Stimulated activated CD8-positive, alpha-beta memory T cell treated with anti-CD3 and anti-CD28 coated beads, Interleukin-15, amount 100 ng/mL, for 1 hour (primary cell): ENCODE measurements around the gene RBM33.

Source experiments
- DNase-seq: peaks from one replicate; pipeline ENCODE4 v3.0.0-alpha.2; 2020; ENCODE audit warnings: low read depth

Gene RBM33

DNA sequence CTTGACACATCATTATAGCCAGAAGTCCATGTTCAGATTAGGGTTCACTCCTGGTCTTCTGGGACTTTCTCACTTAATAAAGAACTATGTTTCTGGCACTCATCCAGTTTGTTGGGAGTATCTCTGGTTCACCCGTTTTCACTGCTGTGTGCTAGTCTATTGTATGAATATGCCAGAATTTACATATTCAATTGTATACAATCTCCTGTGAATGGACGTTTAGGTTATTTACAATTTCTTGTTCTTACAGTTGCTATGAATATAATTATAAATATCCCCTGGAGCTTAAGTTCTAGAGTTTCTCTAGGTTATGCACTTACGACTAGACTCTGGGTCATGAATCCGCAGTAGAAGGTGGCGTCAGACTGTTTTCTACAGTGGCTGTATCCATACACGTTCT lies 20.0 kb upstream of the RBM33 start:
- DNase-seq = no peak

DNA sequence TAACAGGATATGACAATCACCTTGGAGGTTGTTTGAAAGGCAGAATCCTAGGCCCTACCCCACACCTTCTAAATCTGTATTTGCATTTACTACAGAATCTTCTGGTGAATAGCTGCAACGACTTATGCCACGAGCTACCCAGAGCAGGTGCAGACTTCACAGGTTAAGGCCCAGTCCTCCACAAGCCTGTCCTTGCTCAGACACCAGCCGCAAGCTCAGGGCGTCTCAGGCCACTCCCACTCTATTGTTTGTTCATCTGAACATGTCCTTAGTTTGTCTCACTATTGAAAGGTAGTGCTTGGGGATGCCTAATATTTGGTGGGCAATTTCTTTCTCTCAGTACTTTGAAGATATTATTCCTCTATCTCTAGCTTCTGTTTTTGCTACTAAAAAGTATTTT lies 18.9 kb upstream of the RBM33 start:
- no peak for DNase-seq

DNA sequence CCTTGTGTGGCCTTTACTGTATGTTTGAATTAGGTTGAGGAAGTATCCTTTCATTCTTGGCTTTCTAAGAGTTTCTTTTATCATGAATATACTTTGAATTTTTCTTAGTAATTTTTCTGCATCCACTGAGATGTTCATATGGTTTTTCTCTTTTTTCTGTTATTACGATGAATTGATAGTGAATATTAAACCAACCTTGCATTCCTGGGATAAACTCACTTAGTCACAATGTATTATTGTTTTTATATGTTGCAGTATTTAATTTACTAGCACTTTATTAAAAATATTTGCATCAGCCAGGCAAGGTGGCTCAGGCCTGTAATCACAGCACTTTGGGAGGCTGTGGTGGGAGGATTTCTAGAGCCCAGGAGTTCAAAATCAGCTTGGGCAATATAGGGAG lies 15.3 kb upstream of the RBM33 start:
- no peak for DNase-seq

DNA sequence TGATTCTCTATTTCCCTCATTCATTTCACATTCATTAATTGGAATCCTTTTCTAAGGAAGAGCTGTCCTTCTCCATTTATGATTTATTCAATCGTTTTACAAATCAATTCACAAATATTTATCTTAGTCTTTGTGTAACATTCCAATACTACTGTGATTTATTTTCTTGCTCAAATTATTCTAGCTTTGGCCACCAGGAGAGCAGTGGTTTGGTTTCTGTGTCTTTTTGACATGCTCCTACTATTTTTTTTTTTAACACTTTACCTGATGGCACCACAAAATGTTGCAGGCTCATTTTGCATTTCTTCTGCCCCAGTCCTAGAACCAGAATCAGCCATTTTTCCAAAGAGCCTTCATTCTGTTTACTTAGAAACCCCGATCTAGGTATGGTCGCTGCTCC lies 13.3 kb upstream of the RBM33 start:
- DNase-seq = no peak

DNA sequence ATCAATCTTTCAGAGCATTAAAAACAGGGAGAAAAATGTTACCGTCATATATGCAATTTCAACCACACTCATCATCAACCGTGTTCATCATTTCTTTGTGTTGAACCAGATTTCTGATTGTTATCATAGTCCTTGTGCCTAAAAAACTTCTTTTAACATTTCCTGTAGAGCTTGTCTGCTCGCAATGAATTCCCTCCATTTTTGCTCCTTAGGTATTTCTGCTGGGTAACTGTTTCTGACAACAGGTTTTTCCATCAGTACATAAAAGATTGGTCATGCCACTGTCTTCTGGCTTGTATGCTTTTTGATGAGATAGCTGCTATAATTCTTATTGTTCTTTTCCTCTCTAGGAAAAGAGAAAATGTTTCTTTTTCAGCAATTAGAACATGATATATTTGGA lies 8.6 kb upstream of the RBM33 start:
- no peak for DNase-seq

DNA sequence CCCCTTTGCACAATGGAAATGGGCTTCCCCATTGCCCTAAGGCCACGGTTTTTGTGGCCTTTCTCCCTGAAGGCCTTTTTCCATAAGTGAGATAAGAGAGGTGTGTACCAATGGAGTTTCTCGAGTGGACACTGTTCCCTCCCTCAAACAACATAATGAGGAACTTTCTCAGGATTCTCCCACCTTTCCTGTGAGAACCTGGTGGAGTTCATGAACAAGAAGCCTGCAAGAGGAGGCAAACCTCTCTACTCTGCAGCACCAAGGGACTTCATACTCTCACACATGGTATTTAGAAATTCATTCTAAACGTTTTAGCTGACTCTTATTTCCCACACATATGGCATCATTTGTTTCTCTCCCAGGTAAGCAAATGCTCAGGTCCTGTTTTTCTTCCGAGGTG lies 7.3 kb upstream of the RBM33 start:
- DNase-seq = no peak

DNA sequence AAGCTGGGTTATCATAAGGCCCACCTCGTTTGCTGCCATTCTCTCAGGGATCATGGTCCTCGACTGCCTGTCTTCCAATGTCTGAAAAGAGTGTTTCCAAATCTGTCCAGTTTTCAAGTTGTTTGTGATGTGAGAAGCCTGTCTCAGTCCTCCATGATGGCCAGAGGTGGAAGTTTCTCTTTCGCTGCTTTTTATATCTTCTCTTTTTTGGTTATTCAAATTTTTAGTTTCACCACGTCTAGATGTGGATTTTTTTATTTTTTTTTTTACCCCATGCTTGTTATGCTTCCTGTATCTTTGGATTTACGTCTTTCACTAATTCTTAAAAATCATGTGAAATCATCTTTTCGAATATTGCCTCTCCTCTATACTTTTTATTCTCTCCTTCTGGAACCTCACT lies 6.1 kb upstream of the RBM33 start:
- DNase-seq = no peak

DNA sequence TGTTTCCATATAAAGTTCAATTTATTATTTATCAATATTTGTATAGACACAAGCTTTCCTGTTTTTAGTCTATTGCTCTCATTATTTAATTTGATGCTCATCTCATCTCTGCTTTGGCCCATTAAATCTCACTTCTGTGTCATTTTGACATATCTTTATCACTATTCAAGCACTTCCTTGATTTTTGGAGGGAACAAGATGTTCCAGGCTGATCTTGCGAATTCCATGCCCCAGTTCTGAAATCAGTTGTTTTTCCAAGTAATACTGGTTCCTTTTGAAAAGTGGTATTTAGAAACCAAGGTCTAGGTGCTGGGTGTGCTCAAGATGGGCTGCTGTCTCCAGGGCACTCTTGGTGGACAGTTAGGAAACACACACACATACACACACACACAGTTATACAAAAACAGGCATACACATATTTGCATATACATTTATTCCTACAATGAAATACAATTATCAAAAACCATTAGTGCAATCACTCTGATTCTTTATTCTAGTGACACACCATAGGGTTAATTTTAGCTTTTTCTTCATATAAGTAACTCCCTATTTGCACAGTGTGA lies 4.4 kb upstream of the RBM33 start:
- DNase-seq = no peak

DNA sequence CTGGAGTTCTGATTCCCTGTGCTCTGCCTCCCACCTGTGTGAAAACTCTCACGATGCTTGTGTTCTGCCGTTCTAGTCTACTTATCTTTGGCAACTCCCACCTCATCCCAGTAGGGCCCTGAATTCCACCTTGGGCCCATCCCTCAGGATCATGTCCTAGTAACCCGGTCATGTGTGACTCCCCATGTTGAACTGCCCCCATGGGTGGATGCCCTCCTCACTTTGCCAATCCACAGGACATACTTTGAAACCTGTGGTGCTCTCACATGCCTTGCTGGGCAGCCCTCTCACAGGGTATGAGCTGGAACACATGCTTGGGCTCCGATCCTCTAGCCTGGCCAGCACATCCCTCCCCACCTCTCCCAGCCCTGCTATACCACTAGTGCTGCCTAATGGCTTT lies 3.8 kb upstream of the RBM33 start:
- no peak for DNase-seq

DNA sequence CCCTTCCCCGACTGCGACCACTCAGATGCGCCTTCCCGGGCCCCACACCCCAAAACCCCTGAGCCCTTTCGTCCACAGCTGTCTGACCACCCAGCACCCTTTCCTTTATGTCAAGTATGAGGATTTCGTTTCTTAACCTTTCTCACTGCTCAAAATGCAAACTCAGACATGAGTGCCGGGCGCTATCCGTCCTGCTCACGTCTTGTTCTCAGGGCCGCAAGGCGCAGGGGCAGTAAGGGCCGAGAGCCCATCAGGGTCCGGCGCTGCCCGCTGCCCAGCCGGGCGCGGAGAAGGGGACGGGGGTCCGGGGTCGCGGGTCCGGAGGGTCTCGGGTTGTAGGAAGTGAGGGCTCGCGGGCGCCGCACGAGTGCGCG lies 670 bp upstream of the RBM33 start:
- DNase-seq = no peak

DNA sequence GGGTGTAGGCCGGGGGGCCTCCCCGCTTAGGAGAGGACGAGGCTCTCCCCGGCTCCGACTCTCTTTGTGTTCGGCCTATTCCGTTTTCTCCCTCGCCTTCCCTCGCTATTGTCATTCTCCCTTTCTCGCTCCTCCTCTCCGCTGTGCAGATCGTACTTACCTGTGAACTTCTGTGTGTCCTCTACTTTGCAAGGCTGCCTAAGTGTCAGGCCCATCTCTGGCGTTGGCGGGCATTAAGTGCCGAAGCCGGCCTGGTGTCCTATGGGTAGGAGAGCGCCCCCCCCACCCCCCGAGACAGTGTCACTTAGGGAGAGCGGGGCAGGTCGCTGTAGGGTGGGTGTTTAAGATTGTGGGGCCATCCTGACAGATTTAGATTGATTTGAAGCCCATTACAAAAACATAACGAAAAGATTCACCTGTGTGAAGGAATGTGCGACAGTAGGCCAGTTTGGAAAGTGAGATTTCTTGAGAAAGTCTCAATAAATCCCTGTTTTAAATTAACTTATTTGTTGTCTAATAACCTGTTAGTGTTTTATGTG lies 579 bp downstream of the RBM33 start:
- DNase-seq = no peak

DNA sequence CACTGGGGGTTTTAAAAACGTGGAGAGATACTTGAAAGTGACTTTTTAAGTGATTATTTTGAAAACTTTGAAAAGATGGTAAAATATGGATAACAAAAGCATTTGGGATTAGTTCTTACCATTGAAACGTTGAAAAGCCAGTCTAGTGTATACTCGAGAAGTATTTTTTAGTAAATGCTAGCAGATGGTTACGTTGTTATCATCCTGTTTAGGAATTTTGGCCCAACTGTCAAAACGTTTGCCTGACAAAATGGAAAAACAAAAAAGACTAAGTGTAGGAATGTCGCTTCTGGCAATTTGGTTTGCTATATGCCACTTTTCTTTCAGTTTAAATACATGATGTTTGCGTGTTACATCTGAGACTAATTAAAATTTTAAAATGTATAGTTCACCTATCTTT lies 1.2 kb downstream of the RBM33 start:
- DNase-seq = no peak

DNA sequence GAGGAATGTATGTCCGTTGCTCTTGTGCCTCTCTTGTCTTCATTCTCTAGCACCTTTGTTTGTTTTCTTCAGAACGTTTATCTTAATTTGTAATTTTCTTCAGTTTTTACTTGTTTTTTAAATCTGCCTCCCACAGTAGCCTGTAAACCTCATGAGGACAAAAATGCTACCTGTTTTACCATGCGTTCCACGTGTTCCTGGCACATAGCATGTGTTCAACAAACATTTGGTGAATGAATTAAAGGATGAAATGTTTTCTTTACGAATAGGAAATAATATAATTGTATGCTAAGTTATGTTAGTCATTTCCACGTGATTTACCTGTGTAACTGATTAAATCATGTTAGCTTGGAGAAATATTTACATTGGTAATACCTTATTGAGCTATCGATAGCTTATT lies 2.2 kb downstream of the RBM33 start:
- no peak for DNase-seq

DNA sequence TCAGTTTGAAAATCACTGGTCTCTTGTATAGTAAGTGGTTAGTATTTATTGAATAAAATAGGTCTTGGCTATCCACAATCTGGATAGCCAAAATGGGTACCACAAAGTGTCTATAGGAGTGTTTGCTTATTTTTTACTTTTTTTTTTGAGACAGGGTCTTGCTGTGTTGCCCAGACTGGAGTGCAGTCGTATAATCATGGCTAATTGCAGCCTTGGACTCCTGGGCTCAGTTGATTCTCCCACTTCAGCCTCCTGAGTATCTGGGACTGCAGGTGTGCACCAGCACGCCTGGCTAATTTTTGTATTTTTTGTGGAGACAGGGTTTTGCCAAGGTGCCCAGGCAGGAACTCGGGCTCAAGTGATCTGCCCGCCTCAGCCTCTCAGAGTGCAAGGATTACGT lies 2.8 kb downstream of the RBM33 start:
- DNase-seq = no peak

DNA sequence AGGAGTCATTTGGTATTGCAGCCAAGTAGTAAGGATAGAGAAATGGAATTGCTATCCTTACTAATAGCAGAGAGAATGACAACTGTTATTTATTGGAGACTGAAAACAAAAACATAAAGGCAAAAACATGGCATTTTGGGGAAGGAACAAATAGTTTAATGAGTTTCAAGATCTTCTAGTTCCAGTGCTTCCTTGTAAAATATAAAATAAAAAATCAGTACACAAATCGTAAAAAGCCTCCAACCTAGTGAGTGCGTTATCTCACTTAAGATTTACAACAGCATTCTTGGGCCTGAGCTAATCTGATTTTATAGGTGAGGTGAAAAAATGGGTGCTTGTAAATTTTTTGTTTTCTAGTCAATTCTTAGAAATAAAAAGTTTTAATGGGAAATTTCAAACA lies 3.3 kb downstream of the RBM33 start:
- DNase-seq = no peak

DNA sequence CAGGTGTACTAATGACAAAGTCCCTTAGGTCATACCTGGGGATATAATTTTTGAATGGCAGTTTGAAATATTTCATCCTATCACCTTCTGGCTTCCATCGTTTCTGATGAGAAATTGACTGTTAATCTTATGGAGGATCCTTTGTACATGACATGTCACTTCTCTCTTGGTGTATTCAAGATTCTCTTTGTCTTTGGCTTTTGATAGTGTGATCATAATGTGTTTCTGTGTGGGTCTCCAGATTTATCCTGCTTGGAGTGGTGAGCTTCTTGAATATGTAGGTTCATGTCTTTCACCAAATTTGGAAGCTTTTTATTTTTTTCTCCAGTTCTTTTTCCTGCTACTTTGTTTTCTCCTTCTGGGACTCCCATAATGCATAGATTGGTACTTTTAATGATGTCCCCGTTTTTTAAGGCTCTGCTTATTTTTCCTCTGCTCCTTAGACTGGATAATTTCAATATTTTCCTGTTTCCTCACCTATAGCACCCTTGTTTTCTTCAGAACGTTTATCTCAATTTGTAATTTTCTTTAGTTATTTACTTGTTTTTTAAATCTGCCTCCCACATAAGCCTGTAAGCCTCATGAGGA lies 4.4 kb downstream of the RBM33 start:
- DNase-seq = no peak

DNA sequence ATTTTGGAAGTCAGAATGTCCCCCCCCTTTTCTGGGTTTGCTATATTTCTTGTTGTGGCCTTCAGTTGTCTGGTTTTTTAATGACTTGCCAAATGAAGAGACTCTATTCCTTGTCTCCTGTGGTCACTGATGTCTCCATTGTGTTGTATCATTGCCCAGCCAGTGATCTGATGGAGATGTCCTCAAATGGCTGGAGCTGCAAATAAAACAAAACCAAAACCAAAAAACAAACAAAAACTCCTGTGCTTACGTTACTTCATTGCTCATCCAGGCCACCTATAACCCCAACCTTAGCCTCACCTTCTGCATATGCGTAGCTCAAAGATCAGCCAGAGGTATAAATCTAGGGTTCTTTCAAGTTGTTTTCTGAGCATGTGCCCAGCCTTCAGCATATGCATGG lies 5.1 kb downstream of the RBM33 start:
- DNase-seq = no peak

DNA sequence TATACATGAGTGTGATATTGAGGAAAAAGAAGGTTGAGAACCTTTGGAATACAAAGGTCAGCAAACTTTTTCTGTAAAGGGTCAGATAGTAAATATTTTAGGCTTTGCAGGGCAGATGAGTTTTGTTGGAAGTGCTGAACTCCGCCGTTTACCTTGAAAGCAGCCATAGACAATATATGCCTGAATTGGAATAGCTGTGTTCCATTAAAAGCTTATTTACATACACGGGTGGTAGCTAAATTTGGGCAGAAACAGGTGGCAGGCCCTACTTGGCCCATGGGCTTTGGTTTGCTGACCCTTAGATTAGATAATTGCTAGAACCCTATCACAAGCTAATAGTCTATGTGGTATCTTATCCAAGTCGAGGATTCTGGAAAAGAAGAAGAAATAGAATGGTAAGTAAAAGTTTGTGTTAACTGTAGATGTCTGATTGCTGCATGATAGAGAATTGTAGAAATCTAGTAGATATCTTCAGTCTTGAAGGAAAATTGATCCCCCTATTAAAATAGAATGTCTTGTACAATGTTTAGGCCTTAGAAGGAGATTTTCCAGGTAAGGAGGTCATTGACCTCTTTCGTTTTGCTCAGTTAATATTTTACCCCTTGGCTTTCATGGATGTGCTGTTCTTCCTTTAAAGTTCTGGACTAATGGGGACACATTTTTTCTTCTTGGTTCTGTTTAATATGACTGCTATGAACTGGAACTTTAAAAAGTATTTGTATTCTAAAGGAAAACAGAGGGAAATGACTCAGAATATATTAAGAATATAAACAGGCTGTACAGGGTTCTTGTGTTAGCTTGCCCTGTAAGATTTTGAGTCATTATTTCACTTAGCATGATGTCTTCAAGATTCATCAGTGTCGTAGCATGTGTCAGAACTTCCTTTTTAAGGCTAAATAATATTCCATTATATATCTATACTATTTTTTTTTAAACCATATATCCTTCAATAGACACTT lies 8.0 kb downstream of the RBM33 start:
- DNase-seq = no peak

DNA sequence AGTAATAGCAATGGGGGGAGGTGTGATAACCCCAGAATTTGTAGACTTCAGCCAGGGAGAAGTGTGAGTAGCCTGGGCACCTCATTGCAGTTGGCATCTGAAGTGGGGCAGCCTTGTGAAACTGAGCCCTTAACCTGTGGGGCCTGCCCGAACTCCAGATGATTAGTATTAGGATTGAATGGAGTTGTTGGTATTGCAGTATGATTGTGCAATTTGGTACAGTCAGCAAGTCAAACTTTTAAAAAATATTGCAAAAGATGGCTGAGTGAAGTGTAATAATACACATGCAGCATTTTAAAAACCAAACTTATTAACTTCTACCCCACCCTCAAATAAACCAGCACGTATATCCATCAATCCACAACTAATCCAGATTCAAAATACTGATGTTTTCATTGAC lies 9.3 kb downstream of the RBM33 start:
- no peak for DNase-seq

DNA sequence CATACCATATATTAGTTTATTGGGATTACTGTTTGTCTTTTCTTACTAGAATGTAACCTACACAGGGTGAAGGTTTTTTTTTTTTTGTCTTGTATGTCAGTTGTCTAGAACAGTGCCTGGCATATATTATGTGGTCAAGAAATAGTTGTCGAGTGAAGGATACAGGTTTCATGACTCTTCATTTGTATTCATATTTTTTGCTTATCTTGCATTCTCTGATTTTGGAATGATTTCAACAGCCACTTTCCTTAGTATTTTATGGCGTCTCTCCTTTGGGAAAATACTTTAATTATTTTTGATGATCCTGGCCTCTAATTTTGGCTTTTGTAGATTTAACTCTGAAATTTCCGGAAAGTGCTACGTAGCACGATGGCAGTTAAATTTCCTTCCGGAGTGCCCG lies 12.4 kb downstream of the RBM33 start:
- no peak for DNase-seq

DNA sequence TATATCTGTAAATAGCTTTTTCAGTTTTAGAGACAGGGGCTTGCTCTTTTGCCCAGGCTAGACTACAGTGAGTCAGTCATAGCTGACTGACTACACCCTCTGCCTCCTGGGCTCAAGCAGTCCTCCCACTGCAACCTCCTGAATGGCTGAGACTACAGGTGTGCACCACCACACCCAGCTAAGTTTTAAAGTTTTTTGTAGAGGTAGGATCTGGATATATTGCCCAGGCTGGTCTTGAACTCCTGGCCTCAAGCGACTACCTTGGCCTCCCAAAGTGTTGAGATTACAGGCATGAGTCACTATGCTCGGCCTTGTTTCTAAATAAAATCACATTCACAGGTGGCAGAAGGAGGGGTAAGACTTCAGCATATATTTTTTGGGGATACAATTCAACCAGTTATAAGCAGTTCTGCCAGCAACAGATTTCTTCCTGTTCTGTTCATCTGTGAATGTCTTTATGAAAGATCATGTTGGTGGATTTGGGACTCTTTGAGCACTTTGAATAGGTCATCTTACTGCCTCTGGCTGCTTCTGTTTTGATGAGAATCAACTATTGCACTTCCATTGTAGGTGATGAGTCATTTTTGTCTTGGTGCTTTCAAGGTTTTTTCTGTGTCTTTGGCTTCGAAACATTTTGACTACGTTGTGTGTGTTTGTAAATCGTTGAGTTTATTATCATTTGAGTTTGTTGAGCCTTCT lies 15.7 kb downstream of the RBM33 start:
- no peak for DNase-seq

DNA sequence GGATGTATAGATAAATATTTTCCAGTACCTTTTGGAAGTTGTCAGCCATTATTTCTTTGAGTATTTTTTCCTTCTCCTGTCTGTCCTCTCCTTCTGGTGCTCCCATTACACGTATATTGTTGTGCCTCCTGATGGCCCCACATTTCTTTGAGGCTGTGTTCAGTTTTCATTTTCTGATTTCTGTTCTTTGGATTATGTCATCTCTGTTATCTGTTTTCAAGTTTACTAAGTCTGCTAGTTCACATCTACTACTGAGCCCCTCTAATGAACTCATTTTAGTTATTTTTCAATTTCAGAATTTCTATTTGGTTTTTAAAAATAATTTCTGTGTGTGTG lies 16.3 kb downstream of the RBM33 start:
- no peak for DNase-seq
